HepG2 (cell line): ENCODE data around the gene SPACDR. TPM values are rescaled to one million over a fixed set of nuclear protein-coding genes. Genes with fewer than 3 reads are reported as not detected.
A peak's percentile ranks its signal among the peaks of the same experiment; 100 is the strongest.

ENCODE experiments used
- AFF4 ChIP-seq: sonication (generic); formaldehyde crosslinking; IDR thresholded peaks from 2 replicates; pipeline ENCODE4 v1.4.0; 2020; ENCODE audit warnings: missing genetic modification reagents
- CENPX ChIP-seq: sonication (generic); formaldehyde crosslinking; IDR thresholded peaks from 2 replicates; pipeline ENCODE4 v1.9.0; 2021; ENCODE audit warnings: mild to moderate bottlenecking, missing genetic modification reagents, moderate library complexity
- FOXP1 ChIP-seq, 2 experiments: fragments of 450-650 bp in 1 of 2; IDR thresholded peaks; 2 replicates each; pipeline ENCODE4 v1.6.1; 2017 to 2018; ENCODE audit warnings: antibody characterized with exemption in 1 of 2
- HBP1 ChIP-seq: IDR thresholded peaks from 2 replicates; pipeline ENCODE4 v1.6.1; 2016; ENCODE audit warnings: low read depth, control low read depth
- HOXD1 ChIP-seq: sonication (generic); formaldehyde crosslinking; IDR thresholded peaks from 2 replicates; pipeline ENCODE4 v1.5.0; 2020; ENCODE audit warnings: missing genetic modification reagents
- KDM2A ChIP-seq: sonication (generic); formaldehyde crosslinking; IDR thresholded peaks from 2 replicates; pipeline ENCODE4 v1.4.0; 2020; ENCODE audit warnings: low read depth, missing genetic modification reagents, borderline replicate concordance
- LCORL ChIP-seq, 2 experiments: fragments of 450-650 bp in 1 of 2; sonication (generic) in 1 of 2; formaldehyde crosslinking in 1 of 2; IDR thresholded peaks; 2 replicates each; pipeline versions ENCODE4 v1.5.0 to v1.6.1; 2017 to 2020; ENCODE audit warnings: antibody characterized with exemption in 1 of 2, missing genetic modification reagents in 1 of 2
- MED1 ChIP-seq: sonication (generic); formaldehyde crosslinking; IDR thresholded peaks from 2 replicates; pipeline ENCODE4 v1.4.0; 2020; ENCODE audit warnings: missing genetic modification reagents
- MED8 ChIP-seq: sonication (generic); formaldehyde crosslinking; IDR thresholded peaks from 2 replicates; pipeline ENCODE4 v1.8.1; 2023; ENCODE audit warnings: mild to moderate bottlenecking, missing genetic modification reagents; ENCODE audit not compliant: insufficient replicate concordance
- NCOR1 ChIP-seq: fragments of 200-600 bp; sonication (generic); IDR thresholded peaks from 2 replicates; pipeline ENCODE4 v1.7.0; 2017; ENCODE audit warnings: antibody characterized with exemption, low read length, borderline replicate concordance
- NFIB ChIP-seq: sonication (generic); formaldehyde crosslinking; IDR thresholded peaks from 2 replicates; pipeline ENCODE4 v1.9.0; 2021; ENCODE audit warnings: missing genetic modification reagents, mild to moderate bottlenecking, borderline replicate concordance
- TBX2 ChIP-seq: sonication (generic); formaldehyde crosslinking; IDR thresholded peaks from 2 replicates; pipeline ENCODE4 v1.5.0; 2020; ENCODE audit warnings: missing genetic modification reagents, mild to moderate bottlenecking, borderline replicate concordance
- ZBTB3 ChIP-seq: sonication (generic); formaldehyde crosslinking; IDR thresholded peaks from 2 replicates; pipeline ENCODE4 v1.4.0; 2020; ENCODE audit warnings: low read depth, mild to moderate bottlenecking, moderate library complexity, missing genetic modification reagents, borderline replicate concordance
- ZBTB7A ChIP-seq: sonication (generic); formaldehyde crosslinking; IDR thresholded peaks from 2 replicates; pipeline ENCODE4 v1.8.0; 2022; ENCODE audit warnings: mild to moderate bottlenecking, missing genetic modification reagents
- ZNF33A ChIP-seq: sonication (generic); formaldehyde crosslinking; IDR thresholded peaks from 2 replicates; pipeline ENCODE4 v1.5.1; 2020; ENCODE audit warnings: missing genetic modification reagents, mild to moderate bottlenecking, moderate library complexity, borderline replicate concordance
- ZNF547 ChIP-seq: sonication (generic); formaldehyde crosslinking; IDR thresholded peaks from 2 replicates; pipeline ENCODE4 v1.5.1; 2020; ENCODE audit warnings: mild to moderate bottlenecking, missing genetic modification reagents
- ZNF567 ChIP-seq: sonication (generic); formaldehyde crosslinking; IDR thresholded peaks from 2 replicates; pipeline ENCODE4 v1.8.1; 2023; ENCODE audit warnings: mild to moderate bottlenecking, missing genetic modification reagents, borderline replicate concordance
- ZNF576 ChIP-seq: sonication (generic); formaldehyde crosslinking; IDR thresholded peaks from 2 replicates; pipeline ENCODE4 v1.4.0; 2020; ENCODE audit warnings: mild to moderate bottlenecking, missing genetic modification reagents
- ZNF580 ChIP-seq: IDR thresholded peaks from 2 replicates; pipeline ENCODE4 v1.6.1; 2016; ENCODE audit warnings: low read depth, borderline replicate concordance
- ZNF747 ChIP-seq: sonication (generic); formaldehyde crosslinking; IDR thresholded peaks from 2 replicates; pipeline ENCODE4 v1.8.1; 2023; ENCODE audit warnings: missing genetic modification reagents, mild to moderate bottlenecking, borderline replicate concordance
- polyA plus RNA-seq, 8 experiments: library from polyadenylated mRNA; depleted of rRNA in 3 of 8; stranded (reverse) in 7 of 8; unstranded in 1 of 8; fragments of >200 nt; fragmentation: Illumina TruSeq in 4 of 8; extraction: Trizol in 4 of 8; gene quantifications; 2 replicates each; pipeline versions ENCODE4 v1.2.1 to v1.2.3, GENCODE V29; 2011 to 2016; ENCODE audit warnings: low read depth in 4 of 8, missing spikeins in 1 of 8, mixed read lengths in 1 of 8; ENCODE audit not compliant: insufficient read depth in 1 of 8
- total RNA-seq, 5 experiments: library from RNA; depleted of rRNA; stranded (reverse); fragments of >200 nt; fragmentation: Illumina TruSeq; extraction: Trizol; gene quantifications; 2 replicates each; pipeline ENCODE4 v1.2.3, GENCODE V29; 2016; ENCODE audit warnings: low read depth in 1 of 5

Gene SPACDR
- total and polyA plus RNA-seq, 2 of the 13 experiments (the other 11 are each of a cell fraction or from before 2014, with no cell fraction given), result 0.41 TPM; not detected in 1

- TF ChIP-seq ZBTB3 (CRISPR knock-in tag) (no peak), TBX2 (CRISPR knock-in tag) (no peak), ZBTB7A (CRISPR knock-in tag) (peak; percentile 88), NFIB (CRISPR knock-in tag) (no peak), ZNF33A (CRISPR knock-in tag) (0 out of 2 replicates have a peak, but pooled peaks have one; percentile 55), CENPX (CRISPR knock-in tag) (no peak), FOXP1 (IDR thresholded peaks at IDR 0.05) (no peak), FOXP1 (CRISPR knock-in tag; IDR thresholded peaks at IDR 0.05) (no peak), KDM2A (CRISPR knock-in tag) (peak; percentile 97), AFF4 (CRISPR knock-in tag) (no peak), LCORL (IDR thresholded peaks at IDR 0.05) (no peak), LCORL (CRISPR knock-in tag; IDR thresholded peaks at IDR 0.05) (no peak), ZNF547 (0 out of 2 replicates have a peak, but pooled peaks have one; percentile 46), ZNF580 (CRISPR knock-in tag) (peak; percentile 42; the same call in 1 of the 2 replicates), MED1 (CRISPR knock-in tag) (peak; percentile 23; the same call in 1 of the 2 replicates), MED8 (CRISPR knock-in tag) (no peak), ZNF576 (CRISPR knock-in tag) (no peak), HOXD1 (CRISPR knock-in tag) (0 out of 2 replicates have a peak, but pooled peaks have one; percentile 46), ZNF567 (CRISPR knock-in tag) (no peak), NCOR1 (no peak), ZNF747 (CRISPR knock-in tag) (no peak), HBP1 (CRISPR knock-in tag) (0 out of 2 replicates have a peak, but pooled peaks have one; percentile 9)
These were observed 28.4 kb downstream of the SPACDR start (continued) for GRCh38 chr7:100435401-100436304.
